K562 (cell line): ENCODE measurements around the gene FBRS. TPM values are rescaled to one million over a fixed set of nuclear protein-coding genes. Genes with fewer than 3 reads are reported as not detected.

Source experiments
- BHLHE40 ChIP-seq: IDR thresholded peaks from 2 replicates; pipeline ENCODE4 v1.6.1; 2011; ENCODE audit warnings: low read length, improper control_type of control experiment
- DMBX1 ChIP-seq: fragments of 250-450 bp; sonication (Bioruptor Pico); IDR thresholded peaks from 2 replicates; pipeline ENCODE4 v1.8.0; 2022; ENCODE audit warnings: inconsistent platforms, mild to moderate bottlenecking, moderate library complexity, borderline replicate concordance
- EHMT2 ChIP-seq: fragments of 450-650 bp; IDR thresholded peaks from 2 replicates; pipeline ENCODE4 v1.6.1; 2018; ENCODE audit warnings: antibody characterized with exemption
- ELF2 ChIP-seq: fragments of 250-450 bp; sonication (Bioruptor Pico); IDR thresholded peaks from 2 replicates; pipeline ENCODE4 v1.5.0; 2021; ENCODE audit warnings: mild to moderate bottlenecking
- HDAC2 ChIP-seq: fragments of 450-650 bp; IDR thresholded peaks from 2 replicates; pipeline ENCODE4 v1.6.1; 2016; ENCODE audit warnings: mild to moderate bottlenecking
- HMG20A ChIP-seq: fragments of 450-650 bp; formaldehyde crosslinking; conservative IDR thresholded peaks from 2 replicates; pipeline ENCODE4 v1.4.0; 2020; ENCODE audit warnings: mild to moderate bottlenecking, mixed read lengths
- HMG20B ChIP-seq: fragments of 250-450 bp; sonication (Bioruptor Pico); IDR thresholded peaks from 2 replicates; pipeline ENCODE4 v1.5.0; 2021; ENCODE audit warnings: mild to moderate bottlenecking
- HNRNPLL ChIP-seq: fragments of 200-400 bp; formaldehyde crosslinking; IDR thresholded peaks from 2 replicates; pipeline ENCODE4 v1.6.1; 2017; ENCODE audit warnings: low read length, low read depth, mild to moderate bottlenecking; ENCODE audit not compliant: poor library complexity, severe bottlenecking
- ILK ChIP-seq: fragments of 450-650 bp; IDR thresholded peaks from 2 replicates; pipeline ENCODE4 v1.6.1; 2016; ENCODE audit warnings: missing genetic modification characterization, low read depth, mild to moderate bottlenecking, missing compliant biosample characterization, moderate library complexity, borderline replicate concordance
- MAFG ChIP-seq: fragments of 450-650 bp; conservative IDR thresholded peaks from 2 replicates; pipeline ENCODE4 v1.6.1; 2016; ENCODE audit warnings: missing genetic modification characterization, missing compliant biosample characterization
- MAFK ChIP-seq: IDR thresholded peaks from 2 replicates; pipeline ENCODE4 v1.6.1; 2011; ENCODE audit warnings: low read length, improper control_type of control experiment
- NONO ChIP-seq, 2 experiments: fragments of 200-400 bp in 1 of 2; fragments of 450-650 bp in 1 of 2; formaldehyde crosslinking in 1 of 2; IDR thresholded peaks; 2 replicates each; pipeline ENCODE4 v1.6.1; 2017; ENCODE audit warnings: low read depth in 2 of 2, mild to moderate bottlenecking in 2 of 2, moderate library complexity in 2 of 2, low read length in 1 of 2
- NUFIP1 ChIP-seq: fragments of 450-650 bp; IDR thresholded peaks from 2 replicates; pipeline ENCODE4 v1.6.1; 2018; ENCODE audit not compliant: partially characterized antibody
- PTTG1 ChIP-seq: fragments of 450-650 bp; IDR thresholded peaks from 2 replicates; pipeline ENCODE4 v1.6.1; 2016; ENCODE audit warnings: low read depth, mild to moderate bottlenecking, missing genetic modification characterization, missing compliant biosample characterization
- RBM22 ChIP-seq: fragments of 200-400 bp; formaldehyde crosslinking; IDR thresholded peaks from 2 replicates; pipeline ENCODE4 v1.6.1; 2018; ENCODE audit warnings: low read length, low read depth; ENCODE audit not compliant: poor library complexity, severe bottlenecking
- ZNF174 ChIP-seq: fragments of 250-450 bp; sonication (Bioruptor Pico); IDR thresholded peaks from 2 replicates; pipeline ENCODE4 v1.4.0; 2020; ENCODE audit warnings: mild to moderate bottlenecking
- ZNF232 ChIP-seq: sonication (generic); formaldehyde crosslinking; IDR thresholded peaks from 2 replicates; pipeline ENCODE4 v1.8.0; 2022; ENCODE audit warnings: mild to moderate bottlenecking, missing genetic modification reagents
- ZNF253 ChIP-seq: fragments of 250-450 bp; sonication (Bioruptor Pico); conservative IDR thresholded peaks from 2 replicates; pipeline ENCODE4 v1.6.1; 2021; ENCODE audit warnings: mild to moderate bottlenecking
- ZNF316 ChIP-seq: fragments of 450-650 bp; IDR thresholded peaks from 2 replicates; pipeline ENCODE4 v1.6.1; 2016
- ZNF561 ChIP-seq: fragments of 450-650 bp; formaldehyde crosslinking; conservative IDR thresholded peaks from 2 replicates; pipeline ENCODE4 v1.4.0; 2020; ENCODE audit warnings: mild to moderate bottlenecking, moderate library complexity
- ZNF717 ChIP-seq: fragments of 250-450 bp; sonication (Bioruptor Pico); IDR thresholded peaks from 2 replicates; pipeline ENCODE4 v1.5.0; 2021
- polyA plus RNA-seq, 8 experiments: library from polyadenylated mRNA; depleted of rRNA in 4 of 8; stranded (reverse) in 5 of 8; unstranded in 3 of 8; fragments of >200 nt; fragmentation: Nextera tagmentation in 2 of 8; fragmentation: Illumina TruSeq in 1 of 8; extraction: Ambion mirVana in 2 of 8; extraction: Trizol in 1 of 8; gene quantifications; 2 replicates each; pipeline versions ENCODE4 v1.2.1 to v1.2.3, GENCODE V29; 2011 to 2014; ENCODE audit warnings: inconsistent platforms in 1 of 8, missing spikeins in 1 of 8
- total RNA-seq, 7 experiments: library from RNA; depleted of rRNA in 6 of 7; stranded (reverse); fragments of >200 nt in 6 of 7; fragmentation: Illumina TruSeq in 2 of 7; extraction: Trizol in 2 of 7; gene quantifications; 2 replicates each; pipeline versions ENCODE4 v1.2.1 to v1.2.3, GENCODE V29; 2011 to 2021; ENCODE audit warnings: low replicate concordance in 1 of 7
- TF ChIP-seq, protein P1 (sequence below), 3 experiments: fragments of 200-800 bp in 1 of 3; sonication (Bioruptor generic) in 1 of 3; sonication (generic) in 1 of 3; formaldehyde crosslinking in 1 of 3; IDR thresholded peaks; 2 replicates each; pipeline versions ENCODE4 v1.6.1 to v1.8.0; 2016 to 2022; ENCODE audit warnings: mild to moderate bottlenecking in 2 of 3, missing compliant biosample characterization in 2 of 3, missing genetic modification characterization in 2 of 3, missing genetic modification reagents in 1 of 3
- TF ChIP-seq, protein P2 (sequence below): fragments of 250-450 bp; sonication (Bioruptor Pico); IDR thresholded peaks from 2 replicates; pipeline ENCODE4 v1.9.0; 2021; ENCODE audit warnings: mild to moderate bottlenecking
- TF ChIP-seq, protein P3 (sequence below): sonication (generic); formaldehyde crosslinking; IDR thresholded peaks from 2 replicates; pipeline ENCODE4 v1.8.1; 2023; ENCODE audit warnings: mild to moderate bottlenecking, missing genetic modification reagents
- TF ChIP-seq, protein P4 (sequence below): fragments of 450-650 bp; IDR thresholded peaks from 2 replicates; pipeline ENCODE4 v1.7.0; 2016; ENCODE audit warnings: borderline replicate concordance

Gene FBRS
- total and polyA plus RNA-seq, 9 of the 15 experiments (the other 6 are each of a cell fraction or from before 2014, with no cell fraction given): 0.32 to 59.5 (median 13.1) TPM

DNA sequence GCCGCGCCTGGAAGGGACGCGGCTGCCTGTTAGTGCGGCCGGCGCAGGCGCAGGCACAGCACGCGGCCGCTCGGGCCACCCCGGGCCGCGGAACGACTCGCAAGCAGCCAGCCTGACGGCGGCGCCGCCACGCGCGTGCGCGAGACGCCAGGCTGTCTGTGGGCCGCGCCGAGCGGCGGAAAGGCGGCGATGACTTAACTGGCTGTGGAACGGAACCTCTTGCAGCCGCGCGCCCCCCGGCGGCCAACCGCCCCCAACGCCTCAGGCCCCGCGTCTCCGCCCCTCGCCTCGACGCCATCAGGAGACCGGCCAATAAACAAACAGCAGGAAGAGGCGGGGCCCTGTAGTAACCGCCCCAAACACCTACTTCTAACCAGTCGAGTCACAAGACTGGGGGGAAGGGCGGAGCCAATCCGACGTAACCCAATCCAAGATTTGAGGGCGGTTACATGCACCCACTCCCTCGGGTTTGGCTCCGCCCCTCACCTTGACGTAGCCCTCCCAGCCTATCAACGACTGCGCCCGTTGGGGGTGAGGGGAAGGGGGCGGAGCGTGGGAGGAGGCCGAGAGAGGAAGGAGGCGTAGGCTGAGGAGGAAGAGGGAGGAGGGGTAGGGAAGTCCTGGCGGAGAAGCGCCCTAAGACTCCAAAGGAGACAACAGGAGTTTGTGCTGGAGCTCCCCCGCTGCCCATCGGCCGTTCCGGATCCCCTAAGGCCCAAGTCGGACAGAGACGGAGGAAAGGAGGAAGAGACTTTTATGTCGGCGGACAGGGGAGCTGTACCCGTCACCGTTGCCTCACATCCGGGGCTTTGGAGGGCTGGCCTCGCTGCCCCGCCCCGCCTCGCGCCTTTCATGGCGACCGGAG is at the start of gene FBRS (continued):
- TF ChIP-seq, protein P1, sequence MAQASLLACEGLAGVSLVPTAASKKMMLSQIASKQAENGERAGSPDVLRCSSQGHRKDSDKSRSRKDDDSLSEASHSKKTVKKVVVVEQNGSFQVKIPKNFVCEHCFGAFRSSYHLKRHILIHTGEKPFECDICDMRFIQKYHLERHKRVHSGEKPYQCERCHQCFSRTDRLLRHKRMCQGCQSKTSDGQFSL (CRISPR knock-in tag; IDR thresholded peaks at IDR 0.05): peak; percentile 78
- TF ChIP-seq, protein P1 (tag; IDR thresholded peaks at IDR 0.05): no peak
- TF ChIP-seq, protein P2, sequence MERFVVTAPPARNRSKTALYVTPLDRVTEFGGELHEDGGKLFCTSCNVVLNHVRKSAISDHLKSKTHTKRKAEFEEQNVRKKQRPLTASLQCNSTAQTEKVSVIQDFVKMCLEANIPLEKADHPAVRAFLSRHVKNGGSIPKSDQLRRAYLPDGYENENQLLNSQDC (CRISPR knock-in tag): 0 out of 2 replicates have a peak, but pooled peaks have one; percentile 24
- no peak for TF ChIP-seq ZNF717 (CRISPR knock-in tag)
- TF ChIP-seq NONO (IDR thresholded peaks at IDR 0.05; ENCODE audit: low read depth in 2 of 2, low read length in 1 of 2): peak in 1 of 2 experiments; percentile 88; a peak in 2 of 4 replicates
- TF ChIP-seq, protein P3, sequence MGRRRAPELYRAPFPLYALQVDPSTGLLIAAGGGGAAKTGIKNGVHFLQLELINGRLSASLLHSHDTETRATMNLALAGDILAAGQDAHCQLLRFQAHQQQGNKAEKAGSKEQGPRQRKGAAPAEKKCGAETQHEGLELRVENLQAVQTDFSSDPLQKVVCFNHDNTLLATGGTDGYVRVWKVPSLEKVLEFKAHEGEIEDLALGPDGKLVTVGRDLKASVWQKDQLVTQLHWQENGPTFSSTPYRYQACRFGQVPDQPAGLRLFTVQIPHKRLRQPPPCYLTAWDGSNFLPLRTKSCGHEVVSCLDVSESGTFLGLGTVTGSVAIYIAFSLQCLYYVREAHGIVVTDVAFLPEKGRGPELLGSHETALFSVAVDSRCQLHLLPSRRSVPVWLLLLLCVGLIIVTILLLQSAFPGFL: no peak
- TF ChIP-seq MAFK: no peak
- peak; percentile 64; the same call in 1 of the 2 replicates for TF ChIP-seq HDAC2
- no peak for TF ChIP-seq PTTG1 (tag)
- TF ChIP-seq ELF2 (CRISPR knock-in tag): no peak; the same call in 1 of the 2 replicates
- no peak for TF ChIP-seq HMG20A
- no peak for TF ChIP-seq ILK (tag)
- peak; percentile 73 for TF ChIP-seq HNRNPLL
- no peak for TF ChIP-seq EHMT2
- TF ChIP-seq RBM22: no peak
- TF ChIP-seq BHLHE40: peak; percentile 65; the same call in 1 of the 2 replicates
- TF ChIP-seq HMG20B: no peak
- TF ChIP-seq ZNF232 (CRISPR knock-in tag): no peak
- no peak for TF ChIP-seq ZNF253 (CRISPR knock-in tag)
- no peak for TF ChIP-seq ZNF174 (CRISPR knock-in tag)
- TF ChIP-seq MAFG (tag): no peak
- TF ChIP-seq NUFIP1: no peak
- TF ChIP-seq DMBX1 (CRISPR knock-in tag): no peak
- TF ChIP-seq ZNF316: no peak
- TF ChIP-seq, protein P4, sequence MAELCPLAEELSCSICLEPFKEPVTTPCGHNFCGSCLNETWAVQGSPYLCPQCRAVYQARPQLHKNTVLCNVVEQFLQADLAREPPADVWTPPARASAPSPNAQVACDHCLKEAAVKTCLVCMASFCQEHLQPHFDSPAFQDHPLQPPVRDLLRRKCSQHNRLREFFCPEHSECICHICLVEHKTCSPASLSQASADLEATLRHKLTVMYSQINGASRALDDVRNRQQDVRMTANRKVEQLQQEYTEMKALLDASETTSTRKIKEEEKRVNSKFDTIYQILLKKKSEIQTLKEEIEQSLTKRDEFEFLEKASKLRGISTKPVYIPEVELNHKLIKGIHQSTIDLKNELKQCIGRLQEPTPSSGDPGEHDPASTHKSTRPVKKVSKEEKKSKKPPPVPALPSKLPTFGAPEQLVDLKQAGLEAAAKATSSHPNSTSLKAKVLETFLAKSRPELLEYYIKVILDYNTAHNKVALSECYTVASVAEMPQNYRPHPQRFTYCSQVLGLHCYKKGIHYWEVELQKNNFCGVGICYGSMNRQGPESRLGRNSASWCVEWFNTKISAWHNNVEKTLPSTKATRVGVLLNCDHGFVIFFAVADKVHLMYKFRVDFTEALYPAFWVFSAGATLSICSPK: no peak; the same call in 1 of the 2 replicates
- TF ChIP-seq ZNF561 (CRISPR knock-in tag): no peak
